ENCODE data around the gene SMIM29. TPM values are rescaled to one million over a fixed set of nuclear protein-coding genes. Genes with fewer than 3 reads are reported as not detected.

SMIM29 gene
- 75.8 and 123 TPM in 2 replicates for polyA plus RNA-seq

GRCh38 chr6:34248727-34249468 is at the start of gene SMIM29:
TSS of gene SMIM29 (minus strand) at chr6:34249006. CDS start at chr6:34247791, 1,215 bp downstream.

GRCh38 chr6:34236443-34237315 is 12.1 kb downstream of the SMIM29 start, which contains the start of gene HMGA1:
TSS of gene HMGA1 (plus strand) at chr6:34236873. CDS start at chr6:34240781, 3,908 bp downstream.

Other genes starting within 250 kb of the SMIM29 start
- 2.1 and 5.2 TPM in 2 replicates for gene GRM4, start 102.9 kb downstream of the SMIM29 start, polyA plus RNA-seq
- 4.3 and 6.2 TPM in 2 replicates for gene HMGA1, start 12.1 kb downstream of the SMIM29 start, polyA plus RNA-seq
- gene NUDT3, start 143.7 kb upstream of the SMIM29 start, polyA plus RNA-seq: 11.4 and 11.5 TPM in 2 replicates
- gene RPS10, start 177.1 kb upstream of the SMIM29 start, polyA plus RNA-seq: 424 and 510 TPM in 2 replicates
- 4.6 and 7.9 TPM in 2 replicates for gene PACSIN1, start 217.1 kb upstream of the SMIM29 start, polyA plus RNA-seq

Data from Purkinje cell (primary cell).